Glomerular visceral epithelial cell (primary cell): ENCODE results near the gene DPP10.
"Not testable (repeated sequence)": the region's sequence is repeated elsewhere in the genome, so short reads cannot be mapped to it uniquely, and the experiment has no call there.

Source experiments
- DNase-seq: peaks from one replicate; pipeline ENCODE4 v3.0.0-alpha.2; 2016; ENCODE audit errors: extremely low spot score

Gene DPP10

DNA sequence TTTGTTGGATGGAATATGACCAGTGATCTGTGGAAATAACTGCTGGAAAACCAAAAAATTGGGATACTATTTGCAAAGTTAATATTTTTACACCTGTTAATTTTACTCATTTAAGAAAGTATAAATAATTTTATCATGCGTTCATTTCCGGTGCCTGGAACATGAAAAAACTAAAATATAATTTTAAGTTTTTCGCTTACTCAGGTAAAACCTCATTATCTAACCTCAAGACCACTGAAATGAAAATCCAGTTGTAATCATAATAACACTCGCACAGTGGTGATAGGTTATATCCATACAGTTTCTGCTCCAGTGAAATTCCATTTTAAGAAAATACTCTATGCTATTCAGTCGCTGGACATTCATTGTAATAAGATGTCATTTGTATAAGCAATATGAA is 517.9 kb downstream of the DPP10 start:
- no peak for DNase-seq

DNA sequence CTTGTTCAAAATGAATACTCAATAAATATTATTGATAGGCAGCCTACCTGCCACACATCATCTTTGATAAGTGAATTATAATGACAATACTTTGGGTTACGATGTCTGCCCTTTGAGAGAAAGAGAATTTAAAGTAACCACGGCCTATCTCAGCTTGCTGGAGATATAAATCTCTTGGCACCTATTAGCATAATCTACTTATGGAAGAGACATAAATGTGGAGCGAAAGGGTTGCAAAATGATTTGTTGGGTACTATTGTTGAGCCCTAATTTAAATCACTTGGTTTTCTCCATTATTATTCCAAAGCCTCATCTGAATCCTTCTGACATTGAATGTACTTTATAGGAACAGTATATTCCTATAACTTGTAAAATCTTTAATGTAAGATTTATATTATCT is 520.1 kb downstream of the DPP10 start:
- DNase-seq = no peak

DNA sequence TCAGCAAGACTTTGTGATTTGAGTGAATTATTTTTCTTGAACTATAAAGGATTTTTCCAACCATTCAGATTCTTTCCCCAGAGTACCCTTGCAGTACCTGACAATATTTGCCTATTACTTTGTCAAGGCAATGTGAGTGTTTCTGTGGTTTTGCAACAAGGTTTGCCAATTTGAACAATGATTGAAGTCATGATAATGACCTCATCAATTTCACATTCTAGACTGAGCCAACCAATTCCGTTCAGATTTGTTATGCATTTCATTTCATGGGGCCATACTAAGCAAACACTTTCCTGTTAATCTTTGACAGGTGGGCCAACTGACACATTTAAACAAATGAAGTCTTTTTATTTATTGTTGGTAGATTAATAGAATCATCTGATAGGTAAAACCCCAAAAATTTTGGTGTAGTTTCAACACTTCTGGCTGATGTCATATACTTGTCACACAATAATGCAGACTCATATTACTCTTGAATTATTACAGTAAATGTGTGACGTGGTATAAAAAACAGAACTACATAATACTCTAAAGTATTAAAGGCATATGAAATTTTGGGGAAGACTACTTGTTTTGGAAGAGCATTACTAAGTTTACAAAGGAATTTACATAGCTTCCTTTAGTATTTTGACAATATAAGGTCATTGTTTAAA is 526.4 kb downstream of the DPP10 start:
- no peak for DNase-seq

DNA sequence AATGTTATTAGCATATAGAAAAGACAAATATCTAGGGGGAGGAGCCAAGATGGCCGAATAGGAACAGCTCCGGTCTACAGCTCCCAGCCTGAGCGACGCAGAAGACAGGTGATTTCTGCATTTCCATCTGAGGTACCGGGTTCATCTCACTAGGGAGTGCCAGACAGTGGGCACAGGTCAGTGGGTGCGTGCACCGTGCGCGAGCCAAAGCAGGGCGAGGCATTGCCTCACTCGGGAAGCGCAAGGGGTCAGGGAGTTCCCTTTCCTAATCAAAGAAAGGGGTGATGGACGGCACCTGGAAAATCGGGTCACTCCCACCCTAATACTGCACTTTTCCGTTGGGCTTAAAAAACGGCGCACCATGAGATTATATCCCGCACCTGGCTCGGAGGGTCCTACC is 561.9 kb downstream of the DPP10 start:
- not testable (repeated sequence) for DNase-seq

DNA sequence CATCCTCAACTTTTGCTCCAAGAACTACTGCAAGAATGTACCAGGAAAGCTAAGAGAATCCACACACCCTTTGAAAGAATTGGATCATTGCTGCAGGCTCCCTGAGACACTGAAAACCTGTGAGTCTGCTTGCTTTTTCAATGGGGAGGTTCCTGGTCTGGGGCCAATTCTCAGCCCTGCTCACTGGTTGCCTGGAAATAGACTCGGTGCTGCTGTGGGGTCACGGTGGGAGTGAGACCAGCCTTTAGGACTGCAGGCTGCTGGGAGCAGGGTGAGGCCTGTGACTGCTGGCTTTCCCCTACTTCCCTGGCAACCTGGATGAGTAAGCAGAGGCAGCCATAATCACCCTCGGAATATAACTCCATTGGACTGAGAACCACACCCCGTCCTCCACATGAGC is 569.3 kb downstream of the DPP10 start:
- DNase-seq = no peak

DNA sequence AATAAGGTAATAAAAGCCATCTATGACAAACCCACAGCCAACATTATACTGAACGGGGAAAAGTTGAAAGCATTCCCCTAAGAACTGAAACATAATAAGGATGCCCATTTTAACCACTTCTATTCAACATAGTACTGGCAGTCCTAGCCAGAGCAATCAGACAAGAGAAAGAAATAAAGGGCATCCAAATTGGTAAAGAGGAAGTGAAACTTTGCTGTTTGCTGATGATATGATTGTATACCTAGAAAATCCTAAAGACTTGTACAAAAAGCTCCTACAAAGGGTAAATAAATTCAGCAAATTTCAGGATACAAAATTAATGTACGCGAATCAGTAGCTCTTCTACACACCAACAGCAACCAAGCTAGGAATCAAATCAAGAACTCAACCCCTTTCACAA is 579.6 kb downstream of the DPP10 start:
- DNase-seq = not testable (repeated sequence)

DNA sequence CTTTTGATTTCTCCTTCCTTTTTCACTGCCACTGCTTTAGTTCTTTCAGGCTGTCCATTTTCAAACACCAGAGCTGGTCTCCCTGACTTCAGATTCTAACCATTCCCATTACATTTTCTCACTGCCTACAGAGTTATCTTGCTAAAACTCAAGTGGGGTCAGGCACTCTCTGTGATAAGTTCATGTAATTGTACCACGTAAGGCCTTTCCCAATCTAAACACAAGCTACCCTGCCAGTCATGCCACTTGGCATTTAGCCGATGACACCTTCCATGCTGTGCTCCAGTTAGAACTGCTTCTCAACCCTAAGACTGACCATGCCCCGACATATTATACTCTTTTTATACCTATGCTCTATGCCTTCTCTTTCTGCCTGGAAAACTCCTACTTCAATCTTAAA is 592.4 kb downstream of the DPP10 start:
- DNase-seq = no peak

DNA sequence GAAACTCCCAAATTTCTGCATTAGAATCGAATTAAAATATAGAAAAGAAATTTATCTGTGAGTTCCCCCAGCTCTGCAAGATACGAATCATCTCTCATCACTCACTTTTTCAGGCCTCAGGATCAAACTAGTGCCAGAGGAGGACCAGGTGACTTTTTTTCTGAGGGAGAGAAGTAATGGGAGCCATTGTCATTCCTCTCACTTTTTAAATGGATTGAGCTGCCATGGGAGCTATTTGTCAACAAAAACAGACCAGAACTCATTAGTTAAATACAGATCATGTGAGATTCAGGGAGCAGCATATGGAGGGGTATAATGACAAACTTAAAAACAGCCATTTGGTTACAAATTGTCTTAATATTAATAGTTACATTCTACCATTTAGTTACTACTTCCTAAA is 594.4 kb downstream of the DPP10 start:
- DNase-seq = no peak

DNA sequence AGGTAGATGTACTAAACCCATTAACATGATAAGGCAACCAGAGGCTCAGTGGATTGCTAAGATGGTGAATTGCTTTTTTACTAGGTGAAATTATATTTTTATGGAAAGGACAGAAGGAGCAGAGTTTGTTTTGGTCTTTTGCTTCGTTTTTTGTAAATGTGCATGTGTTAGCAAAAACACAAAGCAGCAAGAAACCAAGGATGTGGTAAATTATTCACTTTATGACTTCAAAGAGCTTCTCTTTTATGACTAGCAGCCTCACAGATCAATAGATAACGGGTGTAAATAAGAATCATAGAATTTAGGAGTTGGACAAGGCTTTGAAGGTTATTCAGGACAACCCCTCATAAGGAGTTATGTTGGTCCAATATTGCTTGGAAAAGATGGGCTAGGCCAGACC is 615.0 kb downstream of the DPP10 start:
- no peak for DNase-seq

DNA sequence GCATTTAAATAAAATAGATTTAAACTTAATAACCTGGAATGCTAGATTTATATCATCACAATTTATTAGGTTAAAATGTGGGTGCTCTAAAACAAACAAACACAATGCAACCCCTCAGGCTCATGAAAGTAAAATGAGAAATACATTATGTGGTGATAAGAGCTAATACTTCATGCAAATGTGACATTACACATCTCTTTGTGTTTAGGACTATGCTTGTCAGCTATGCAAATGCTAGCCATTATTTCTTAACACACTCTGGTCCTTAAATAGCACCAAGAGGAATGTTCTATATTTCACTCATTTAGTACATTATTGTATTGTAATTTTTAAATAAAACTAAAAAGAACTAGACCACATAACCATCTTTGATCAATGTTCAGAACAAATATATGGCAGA is 627.6 kb downstream of the DPP10 start:
- no peak for DNase-seq

DNA sequence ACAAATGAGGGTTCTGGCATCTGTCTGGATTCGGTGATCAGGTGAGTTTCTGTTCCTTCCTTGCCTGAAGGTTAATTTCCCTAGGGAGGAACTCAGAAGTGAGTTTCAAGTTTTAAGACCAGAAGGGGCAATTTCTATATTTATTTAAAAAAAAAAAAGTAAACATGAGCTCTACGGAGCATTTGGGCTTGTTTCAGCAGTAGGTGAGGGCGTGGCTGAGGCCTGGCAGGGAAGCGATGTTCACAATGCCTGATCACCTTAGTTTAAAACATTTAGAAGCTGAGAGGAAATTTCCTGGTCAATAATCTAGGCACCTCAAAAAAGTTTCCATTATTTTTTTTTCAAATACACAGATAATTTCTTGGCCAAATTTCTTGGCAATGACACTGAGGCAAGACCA is 629.1 kb downstream of the DPP10 start:
- DNase-seq = no peak

DNA sequence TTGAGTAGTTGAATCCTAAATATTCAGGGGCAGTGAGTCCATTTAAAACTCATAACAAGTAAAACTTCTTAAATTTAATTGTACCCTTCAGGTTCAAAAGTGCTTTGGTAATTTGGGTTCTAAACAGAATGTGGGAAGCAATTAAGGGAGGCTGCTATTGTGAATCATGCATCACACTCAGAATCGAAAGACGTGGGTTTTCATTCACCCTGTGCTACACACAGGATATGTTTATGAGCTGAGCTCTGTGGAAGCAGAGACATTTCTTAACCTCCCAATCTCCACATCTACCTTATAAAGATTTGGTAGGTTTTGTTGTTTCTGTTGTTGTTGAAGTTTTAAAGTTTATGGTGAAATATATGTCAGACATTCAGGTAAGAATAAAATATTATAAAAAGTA is 633.4 kb downstream of the DPP10 start:
- DNase-seq = no peak

DNA sequence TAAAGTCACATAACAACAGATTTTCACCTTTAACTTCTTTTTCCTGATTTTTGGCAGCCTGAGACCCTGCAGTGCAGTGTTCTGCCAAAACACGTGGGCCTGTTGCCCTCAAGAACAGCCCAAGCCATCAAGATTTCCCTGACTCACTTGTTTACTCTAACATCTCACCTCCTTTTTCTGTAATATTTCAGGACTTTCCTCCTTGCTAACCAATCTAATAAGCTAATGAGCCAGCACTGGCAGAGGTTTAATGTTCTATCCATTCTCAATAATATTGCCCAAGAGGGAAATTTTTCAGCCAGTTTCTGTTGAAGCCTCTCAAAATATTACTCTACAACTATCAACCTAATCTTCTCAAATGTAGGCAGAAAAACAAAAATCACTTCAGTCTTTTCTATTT is 635.2 kb downstream of the DPP10 start:
- no peak for DNase-seq

DNA sequence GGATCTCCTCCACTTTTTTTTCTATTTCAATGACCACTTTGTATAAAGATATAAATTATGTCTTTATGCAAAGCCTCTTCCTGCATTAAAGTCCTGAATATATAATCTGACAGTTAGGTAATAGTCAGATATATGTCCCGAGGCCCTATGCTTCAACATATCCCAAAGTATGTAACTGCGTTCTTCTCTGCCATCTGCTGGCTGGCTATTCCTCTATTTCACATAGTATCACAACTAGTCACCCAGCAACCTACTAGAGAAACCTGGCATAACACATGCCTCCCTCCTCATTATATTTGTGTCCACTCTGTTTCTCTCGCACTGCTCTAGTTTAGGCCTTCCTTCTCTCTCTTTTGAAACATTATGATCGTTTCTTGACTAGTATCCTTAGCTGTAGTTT is 640.8 kb downstream of the DPP10 start:
- DNase-seq = no peak

DNA sequence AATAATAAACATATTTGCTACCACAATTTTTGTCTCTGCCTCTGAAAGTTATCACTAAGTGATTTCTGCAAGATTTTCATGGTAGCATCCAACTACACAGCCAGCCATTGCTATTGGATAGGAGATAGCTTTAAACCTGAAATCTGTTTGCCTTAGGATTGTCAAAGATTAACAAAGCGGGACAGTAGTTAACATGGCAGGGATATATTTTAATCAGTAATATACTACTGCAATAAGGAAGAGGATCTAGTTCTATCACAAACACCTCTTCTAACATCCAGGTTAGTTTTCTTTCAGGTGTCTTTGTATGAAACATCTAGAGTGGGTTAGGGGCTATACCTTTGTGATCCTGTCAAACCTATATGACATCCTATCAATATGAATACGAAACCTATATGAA is 641.3 kb downstream of the DPP10 start:
- no peak for DNase-seq

DNA sequence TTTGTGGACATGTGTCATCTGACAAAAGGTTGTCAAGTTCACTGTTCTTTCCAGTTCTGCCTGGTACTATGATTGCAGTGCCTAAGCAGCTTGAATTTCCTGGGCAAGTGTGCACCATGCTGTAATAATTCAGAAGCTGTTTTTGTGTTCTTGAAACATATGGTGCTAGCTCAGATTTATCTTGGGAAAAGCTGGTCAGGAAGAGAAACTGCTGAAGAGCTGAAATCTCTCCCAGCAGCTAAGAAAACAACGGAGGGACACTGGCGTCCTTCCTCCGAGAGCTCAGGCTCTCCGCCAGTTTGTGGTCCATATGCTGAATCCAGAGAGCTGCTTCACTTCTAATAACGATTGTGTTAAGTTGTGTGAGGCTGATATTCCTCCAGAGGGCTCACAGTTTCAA is 642.0 kb downstream of the DPP10 start:
- no peak for DNase-seq

DNA sequence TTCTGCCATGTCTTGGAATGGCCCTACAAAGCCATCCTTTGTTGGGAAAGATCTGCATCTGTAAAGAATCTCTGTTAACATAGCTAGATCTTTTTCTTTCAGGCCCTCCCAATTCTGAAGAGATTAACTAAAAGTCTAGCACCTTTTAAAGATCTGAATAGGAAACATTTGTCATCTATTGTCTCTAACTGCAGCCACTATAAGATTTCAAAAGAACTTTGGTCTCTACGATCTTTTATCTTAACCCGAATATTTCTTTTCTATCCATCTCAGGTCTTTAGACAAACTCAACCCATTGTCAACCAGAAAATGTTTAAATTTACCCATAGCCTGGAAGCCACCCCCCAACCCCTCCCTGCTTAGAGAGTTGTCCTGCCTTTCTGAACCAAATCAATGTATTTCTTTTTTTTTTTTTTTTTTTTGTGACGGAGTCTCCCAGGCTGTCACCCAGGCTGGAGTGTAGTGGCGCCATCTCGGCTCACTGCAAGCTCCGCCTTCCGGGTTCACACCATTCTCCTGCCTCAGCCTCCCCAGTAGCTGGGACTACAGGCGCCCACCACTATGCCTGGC is 643.7 kb downstream of the DPP10 start:
- DNase-seq = not testable (repeated sequence)

DNA sequence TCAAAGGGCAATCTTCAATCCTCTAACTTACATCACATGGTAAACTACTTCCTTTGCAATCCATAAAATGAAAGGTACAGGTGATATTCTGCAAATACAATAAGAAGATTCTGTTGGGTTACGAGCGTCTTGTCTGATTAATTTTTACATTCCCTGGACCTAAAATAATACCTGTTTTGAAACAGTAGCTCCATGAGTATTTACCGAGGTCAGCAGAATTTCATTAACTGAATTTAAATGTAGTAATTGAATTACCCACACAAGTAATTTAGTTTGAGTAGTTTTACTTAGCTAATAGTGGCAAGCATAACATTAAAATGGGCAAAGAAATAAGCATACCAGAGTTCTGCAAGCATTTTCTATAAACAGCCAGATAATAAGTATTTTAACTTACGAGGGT is 652.0 kb downstream of the DPP10 start:
- DNase-seq = no peak

DNA sequence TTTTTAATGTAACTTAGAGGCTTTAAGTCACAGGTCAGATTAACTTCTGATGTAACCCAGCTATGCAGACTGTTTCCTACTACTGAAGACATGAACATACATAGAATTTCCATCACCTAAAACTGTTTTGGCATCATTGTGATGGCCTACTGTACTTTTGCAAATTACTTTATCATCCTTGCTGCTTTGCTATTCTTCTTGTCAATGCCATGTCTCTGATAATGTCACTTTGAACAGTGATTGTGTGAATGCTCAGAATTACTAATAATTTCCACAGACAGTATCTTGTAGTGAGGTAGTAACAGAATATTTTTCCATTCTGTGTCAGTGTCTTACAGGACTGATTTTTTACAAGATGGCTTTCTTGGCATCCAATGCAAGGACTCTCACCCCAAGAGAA is 663.5 kb downstream of the DPP10 start:
- DNase-seq = no peak

DNA sequence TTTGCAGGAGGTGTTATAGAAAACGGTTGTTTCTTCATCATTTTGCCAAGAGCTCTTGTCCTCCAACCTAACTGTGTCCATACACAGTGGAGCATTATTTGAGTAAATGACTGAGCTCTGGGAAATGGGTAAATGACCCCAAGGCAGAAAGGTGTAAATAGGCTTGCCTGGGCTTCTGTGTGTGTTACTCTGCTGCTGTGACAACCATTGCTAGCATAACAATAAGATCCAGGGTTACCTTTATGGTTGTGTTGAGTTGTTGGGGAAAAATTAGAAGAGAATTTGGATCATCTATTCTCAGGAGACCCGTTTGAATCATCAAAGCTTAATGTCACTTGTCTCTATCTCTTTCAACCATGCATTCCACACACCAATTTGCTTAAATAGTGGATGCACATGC is 672.7 kb downstream of the DPP10 start:
- no peak for DNase-seq

DNA sequence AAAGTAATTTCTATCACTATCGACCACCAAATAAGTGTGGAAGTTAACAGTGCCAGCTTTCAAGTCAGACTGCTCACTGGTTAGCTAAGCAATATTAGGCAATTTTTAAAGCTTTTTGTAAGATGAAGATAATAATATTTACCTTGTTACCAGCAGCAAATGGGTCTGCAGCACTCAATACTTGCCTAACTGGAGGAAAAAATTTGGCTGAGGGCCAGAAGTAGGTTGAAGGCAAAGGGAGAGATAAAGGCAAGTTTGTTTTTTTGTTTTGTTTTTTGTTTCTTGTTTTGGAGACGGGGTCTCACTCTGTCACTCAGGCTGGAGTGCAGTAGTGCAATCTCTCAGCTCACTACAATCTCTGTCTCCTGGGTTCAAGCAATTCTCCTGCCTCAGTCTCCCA is 675.9 kb downstream of the DPP10 start:
- DNase-seq = no peak

DNA sequence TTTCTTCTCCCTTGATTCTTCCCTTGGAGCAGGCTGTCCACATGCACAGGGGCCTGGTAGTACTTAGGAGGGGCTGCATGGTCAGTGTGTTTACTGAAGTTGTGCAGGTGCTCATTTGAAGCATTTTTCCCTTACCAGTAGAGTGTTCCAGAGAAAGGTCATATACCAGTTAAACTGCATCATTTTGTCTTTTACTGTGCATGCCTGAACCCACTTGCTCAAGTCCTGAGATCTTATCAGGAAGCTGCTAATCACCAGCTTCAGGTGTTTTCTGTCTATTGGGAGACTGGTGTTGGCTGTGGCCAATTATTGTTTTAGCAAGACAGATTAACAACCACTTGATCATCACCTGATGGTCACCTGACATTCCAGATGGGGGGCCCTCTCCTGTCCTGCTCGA is 676.6 kb downstream of the DPP10 start:
- no peak for DNase-seq

DNA sequence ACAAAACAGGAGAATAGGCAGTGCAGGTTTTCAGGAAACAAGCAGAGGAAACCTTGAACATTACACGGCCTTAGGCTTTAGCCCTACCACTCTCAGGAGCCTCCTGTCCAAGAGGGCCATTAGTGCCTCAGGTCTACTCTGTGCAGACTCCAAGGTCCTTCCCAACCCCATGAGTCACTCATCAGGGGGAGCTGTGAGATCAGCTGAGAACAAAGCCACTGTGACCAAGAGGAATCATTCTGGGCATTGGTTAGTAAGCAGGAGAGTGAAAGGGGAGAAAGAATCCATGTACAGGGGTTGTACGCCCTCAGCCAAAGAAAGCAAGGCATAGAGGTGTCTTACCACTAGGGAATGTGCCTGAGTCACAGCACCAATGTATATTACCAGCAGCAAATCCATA is 680.3 kb downstream of the DPP10 start:
- no peak for DNase-seq

DNA sequence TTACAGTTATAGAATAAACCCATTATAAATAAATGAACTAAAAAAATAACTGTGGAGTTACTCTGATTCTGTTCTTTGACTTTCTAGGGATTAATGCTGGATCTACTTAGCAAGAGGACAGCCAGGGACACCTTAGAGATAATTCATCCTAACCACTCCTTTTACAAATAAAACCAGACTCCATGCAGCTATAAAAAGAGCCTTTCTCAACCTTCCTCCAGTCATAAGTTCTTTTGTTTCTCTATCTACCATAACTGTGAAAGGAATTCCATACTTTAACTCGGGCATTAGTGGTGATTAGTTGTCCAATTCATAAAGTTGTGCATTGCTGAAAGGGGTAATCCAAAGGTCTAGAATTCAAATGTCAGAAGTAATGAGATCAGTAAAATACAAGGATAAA is 682.4 kb downstream of the DPP10 start:
- DNase-seq = no peak
